Daoy (cell line): ENCODE measurements around the gene TNK2. TPM values are rescaled to one million over a fixed set of nuclear protein-coding genes. Genes with fewer than 3 reads are reported as not detected.
"Not testable (repeated sequence)": the region's sequence is repeated elsewhere in the genome, so short reads cannot be mapped to it uniquely, and the experiment has no call there.

ENCODE experiments used
- DNase-seq: peaks from one replicate; pipeline ENCODE4 v3.0.0-alpha.2; 2015; ENCODE audit warnings: low read depth
- total RNA-seq: library from RNA; depleted of rRNA; stranded (reverse); fragments of >200 nt; shearing (Covaris generic); gene quantifications from 2 replicates; pipeline ENCODE4 v1.2.3, GENCODE V29; 2014

The TNK2 gene
- total RNA-seq, 1 experiment from 2014 or later, result 8.8 TPM

GRCh38 chr3:195870442-195870841, 37.9 kb downstream of the TNK2 start:
- peak; percentile 87 for DNase-seq

- no peak for DNase-seq
Measured at GRCh38 chr3:195869413-195870001, 38.8 kb downstream of the TNK2 start.

GRCh38 chr3:195868866-195869412, 39.4 kb downstream of the TNK2 start:
- no peak for DNase-seq

DNA sequence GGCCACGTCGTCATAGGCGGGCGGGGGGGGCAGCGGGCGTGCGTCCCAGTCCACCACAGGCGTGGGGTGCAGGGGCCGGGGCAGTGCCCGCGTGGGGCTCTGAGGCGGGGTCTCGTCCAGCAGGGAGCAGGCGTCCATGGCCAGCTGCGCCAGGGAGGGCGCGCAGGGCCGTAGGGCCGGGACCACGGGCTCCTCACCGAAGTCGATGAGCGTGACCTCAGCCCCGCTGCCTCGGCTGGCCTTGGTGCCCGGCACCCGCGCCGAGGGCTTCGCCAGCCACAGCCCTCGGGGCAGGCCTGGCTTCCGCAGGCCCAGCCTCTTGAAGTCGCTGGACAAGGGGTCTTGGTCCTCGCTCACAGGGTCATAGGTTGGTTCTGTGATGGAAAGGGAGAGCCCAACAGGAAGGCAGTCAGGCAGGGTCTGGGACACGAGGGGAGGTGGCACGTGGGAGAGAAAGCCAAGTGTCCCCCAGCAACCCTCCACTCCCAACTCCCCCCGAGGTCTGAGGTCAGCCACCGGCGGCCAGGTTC, 40.0 kb downstream of the TNK2 start:
- DNase-seq, result no peak

DNA sequence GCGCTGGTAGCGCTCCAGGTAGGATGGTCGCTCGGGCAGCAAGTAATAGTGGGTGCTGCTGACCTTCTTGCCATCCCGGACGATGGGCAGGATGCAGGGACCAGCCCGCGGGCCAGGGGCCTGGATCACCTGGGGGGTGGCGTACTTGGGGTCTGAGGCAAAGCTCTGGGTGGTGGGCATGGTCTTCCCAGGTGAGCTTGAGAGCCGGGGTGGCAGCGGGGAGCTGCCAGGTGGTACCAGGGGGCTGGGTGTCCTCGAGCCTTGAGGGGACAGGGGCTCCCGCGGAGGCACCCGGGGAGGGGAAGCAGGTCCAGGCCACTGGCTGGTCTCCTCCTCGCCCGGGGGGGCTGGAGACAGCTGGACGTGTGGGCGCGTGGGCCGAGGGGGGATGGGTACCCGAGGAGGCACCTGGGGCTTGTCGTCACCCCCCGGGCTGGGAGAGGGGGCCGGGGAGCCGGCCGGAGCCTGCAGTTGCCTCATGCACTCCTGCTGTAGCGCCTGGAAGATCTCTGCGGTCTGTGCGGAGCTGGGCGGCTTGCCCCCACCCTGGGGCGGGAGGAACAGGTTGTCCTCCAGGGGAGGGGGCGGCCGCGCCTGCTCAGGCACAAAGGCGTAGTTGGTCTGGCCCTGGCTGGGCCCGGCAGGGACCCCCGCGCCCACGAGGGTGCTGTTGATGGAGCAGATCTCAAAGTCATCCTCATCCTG, 40.6 kb downstream of the TNK2 start:
- DNase-seq, result no peak

GRCh38 chr3:195866686-195867511, 41.5 kb downstream of the TNK2 start:
- no peak for DNase-seq

GRCh38 chr3:195865752-195866151, 42.6 kb downstream of the TNK2 start:
- DNase-seq, result no peak

- peak; percentile 93 for DNase-seq
Measured at GRCh38 chr3:195863121-195864061, 45.0 kb downstream of the TNK2 start.

GRCh38 chr3:195862318-195862717, 46.0 kb downstream of the TNK2 start:
- DNase-seq, result not testable (repeated sequence)

DNA sequence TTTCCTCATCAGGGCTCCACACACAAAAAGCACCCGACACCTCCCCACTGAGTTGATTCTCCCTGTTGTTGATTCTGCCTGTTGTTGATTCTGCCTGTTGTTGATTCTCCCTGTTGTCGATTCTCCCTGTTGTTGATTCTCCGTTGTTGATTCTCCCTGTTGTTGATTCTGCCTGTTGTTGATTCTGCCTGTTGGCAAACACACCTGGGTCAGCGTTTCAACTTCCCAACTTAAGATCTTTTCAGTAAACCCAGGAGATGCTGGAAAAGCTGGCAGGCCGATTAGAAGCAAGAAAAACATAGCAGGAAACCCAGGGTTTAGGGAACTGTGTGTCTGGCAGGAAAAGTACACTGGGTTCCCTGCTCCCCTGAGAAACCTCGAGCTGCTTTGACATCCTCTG, 47.9 kb downstream of the TNK2 start:
- DNase-seq, result no peak

GRCh38 chr3:195859846-195860411, 48.4 kb downstream of the TNK2 start:
- DNase-seq, result no peak

- DNase-seq, result peak; percentile 62
Measured at GRCh38 chr3:195859061-195859845, 49.1 kb downstream of the TNK2 start.

DNA sequence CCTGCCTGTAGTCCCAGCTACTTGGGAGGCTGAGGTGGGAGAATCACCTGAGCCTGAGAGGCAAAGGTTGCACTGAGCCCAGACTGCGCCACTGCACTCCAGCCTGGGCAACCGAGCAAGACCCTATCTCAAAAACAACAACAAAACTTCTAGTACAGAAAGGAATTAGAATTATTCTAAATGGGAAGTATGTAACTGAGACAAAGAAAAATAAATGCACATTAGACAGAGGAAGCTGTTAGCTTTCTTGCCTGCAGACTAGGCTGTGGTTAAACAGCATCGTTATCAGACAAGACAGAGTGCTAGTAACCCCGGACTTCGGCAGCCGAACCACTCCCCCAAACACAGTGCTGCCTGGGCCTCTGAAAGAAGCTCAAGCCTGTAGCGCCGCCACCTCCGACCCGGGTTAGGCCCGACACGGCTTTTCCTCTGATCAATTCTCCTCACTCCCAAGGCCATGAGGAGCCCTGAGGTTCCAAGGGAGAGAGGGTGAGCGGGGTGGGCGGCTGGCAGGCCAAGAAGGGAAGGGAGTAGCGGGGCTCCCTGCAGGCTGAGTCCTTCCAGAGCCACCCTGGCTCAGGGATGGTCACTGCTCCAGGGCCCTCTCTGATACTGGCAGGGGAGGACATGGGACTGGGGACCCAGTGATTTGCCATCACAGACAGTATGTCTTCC, 51.8 kb downstream of the TNK2 start:
- no peak for DNase-seq

DNA sequence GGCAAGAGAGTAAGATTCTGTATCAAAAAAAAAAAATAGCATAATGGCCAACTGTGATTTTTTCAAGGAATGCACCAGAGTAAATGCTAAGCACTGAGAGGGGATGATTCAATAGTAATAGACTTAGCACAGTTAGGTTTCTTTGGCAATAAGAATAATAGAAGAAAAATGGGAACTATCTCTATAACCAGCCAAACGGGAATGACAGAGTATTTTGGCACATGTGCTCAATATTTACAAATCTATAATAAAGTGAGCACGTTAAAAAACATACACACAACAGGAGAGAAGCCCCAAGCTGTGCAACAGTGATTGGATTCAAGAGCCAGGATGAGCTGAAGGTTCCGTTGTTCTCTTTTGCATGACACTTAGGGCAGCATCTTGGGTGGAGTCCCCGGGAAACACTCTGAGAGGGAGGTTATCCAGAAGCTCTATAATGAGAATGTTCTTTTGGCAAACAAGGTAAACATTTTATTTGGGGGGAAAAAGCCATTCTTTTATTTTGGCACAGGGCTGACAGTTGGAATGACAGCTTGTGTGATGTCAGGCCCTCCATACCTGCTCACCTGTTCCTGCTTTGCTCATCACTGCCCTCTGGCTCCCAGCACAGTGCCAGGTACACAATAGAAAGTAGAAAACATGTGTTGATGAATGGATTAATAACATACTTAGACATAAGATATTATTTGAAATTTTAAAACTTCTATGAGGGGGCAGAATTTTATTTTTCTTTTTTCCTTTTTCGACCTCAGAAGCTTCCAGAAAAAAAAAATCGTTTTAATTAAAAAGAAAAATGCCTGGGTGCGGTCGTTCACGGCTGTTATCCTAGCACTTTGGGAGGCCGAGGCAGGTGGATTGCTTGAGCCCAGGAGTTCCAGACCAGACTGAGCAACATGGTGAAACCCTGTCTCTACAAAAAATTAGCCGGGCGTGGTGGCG, 52.6 kb downstream of the TNK2 start:
- no peak for DNase-seq

GRCh38 chr3:195854628-195855294, 53.6 kb downstream of the TNK2 start:
- DNase-seq, result no peak

DNA sequence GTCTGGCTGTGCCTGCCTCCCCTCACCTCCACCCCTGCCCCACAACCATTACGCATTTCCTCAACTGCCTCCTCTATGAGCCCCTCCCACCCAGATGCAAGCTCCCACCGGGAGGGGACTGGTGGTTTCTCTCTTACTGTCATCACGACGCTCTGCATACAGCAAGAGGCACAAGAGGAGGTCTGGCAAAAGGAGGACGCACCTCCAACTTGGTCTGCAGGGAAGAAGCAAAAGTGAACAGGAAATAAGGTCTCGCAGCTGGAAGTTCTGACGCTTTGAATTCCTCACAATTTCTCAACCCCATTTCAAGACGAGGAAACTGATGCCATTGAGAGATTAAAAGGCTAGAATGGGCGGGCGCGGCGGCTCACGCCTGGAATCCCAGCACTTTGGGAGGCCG, 54.4 kb downstream of the TNK2 start:
- DNase-seq, result no peak

DNA sequence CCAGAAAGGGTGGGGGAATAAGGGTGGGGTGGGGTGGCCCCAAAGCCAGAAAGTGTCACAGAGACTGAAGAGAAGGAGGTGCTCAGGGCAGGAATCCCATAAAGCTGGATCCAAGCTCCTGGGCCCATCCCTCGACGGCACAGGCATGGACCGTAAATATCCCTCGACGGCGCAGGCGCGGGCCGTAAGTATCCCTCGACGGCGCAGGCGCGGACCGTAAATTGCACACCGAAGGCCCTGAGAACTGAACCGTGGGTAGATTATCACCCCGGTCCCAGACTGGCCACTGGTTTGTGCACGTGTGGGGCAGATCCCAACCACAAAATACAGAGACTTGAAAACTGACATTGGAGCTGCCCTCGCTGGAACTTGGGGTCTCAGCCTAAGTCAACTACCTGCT, 55.3 kb downstream of the TNK2 start:
- no peak for DNase-seq
